Stimulated activated CD4-positive, alpha-beta T cell treated with anti-CD3 and anti-CD28 coated beads, TNF-alpha, amount 100 ng/mL, for 48 hours (primary cell): Measurements from ENCODE around the gene CARMIL1.
"Not testable (repeated sequence)": the region's sequence is repeated elsewhere in the genome, so short reads cannot be mapped to it uniquely, and the experiment has no call there.

Experiments
- DNase-seq, 3 donors: peaks; one replicate each; pipeline ENCODE4 v3.0.0-alpha.2; 2020; ENCODE audit warnings: low read depth in 3 of 3

The CARMIL1 gene

GRCh38 chr6:25277386-25277785, 1.8 kb upstream of the CARMIL1 start:
- no peak for DNase-seq

- DNase-seq = no peak
Measured at GRCh38 chr6:25277857-25278256, 1.3 kb upstream of the CARMIL1 start.

GRCh38 chr6:25278261-25278913, 787 bp upstream of the CARMIL1 start:
- DNase-seq = no peak

GRCh38 chr6:25279748-25280343, 672 bp downstream of the CARMIL1 start:
- DNase-seq = peak in 1 of 3 donors; percentile 9

- DNase-seq = no peak
Measured at GRCh38 chr6:25280344-25281074, 1.3 kb downstream of the CARMIL1 start.

GRCh38 chr6:25286891-25287290, 7.7 kb downstream of the CARMIL1 start:
- no peak for DNase-seq

- no peak for DNase-seq
Measured at GRCh38 chr6:25287941-25288340, 8.8 kb downstream of the CARMIL1 start.

GRCh38 chr6:25288518-25288917, 9.3 kb downstream of the CARMIL1 start:
- DNase-seq = no peak

GRCh38 chr6:25290306-25291060, 11.3 kb downstream of the CARMIL1 start:
- no peak for DNase-seq

- DNase-seq = no peak
Measured at GRCh38 chr6:25292384-25292783, 13.2 kb downstream of the CARMIL1 start.

- no peak for DNase-seq
Measured at GRCh38 chr6:25295651-25296050, 16.5 kb downstream of the CARMIL1 start.

- no peak for DNase-seq
Measured at GRCh38 chr6:25296217-25296905, 17.2 kb downstream of the CARMIL1 start.

GRCh38 chr6:25297039-25297441, 17.9 kb downstream of the CARMIL1 start:
- no peak for DNase-seq

GRCh38 chr6:25297823-25298522, 18.8 kb downstream of the CARMIL1 start:
- no peak for DNase-seq

GRCh38 chr6:25298523-25298865, 19.3 kb downstream of the CARMIL1 start:
- not testable (repeated sequence) for DNase-seq

- no peak for DNase-seq
Measured at GRCh38 chr6:25301362-25301761, 22.2 kb downstream of the CARMIL1 start.

- no peak for DNase-seq
Measured at GRCh38 chr6:25302151-25302550, 23.0 kb downstream of the CARMIL1 start.

GRCh38 chr6:25302677-25303128, 23.5 kb downstream of the CARMIL1 start:
- DNase-seq = no peak

- no peak for DNase-seq
Measured at GRCh38 chr6:25303254-25303653, 24.1 kb downstream of the CARMIL1 start.

- no peak for DNase-seq
Measured at GRCh38 chr6:25306379-25306778, 27.2 kb downstream of the CARMIL1 start.
